ENCODE results near the gene CHST15.

Gene CHST15

GRCh38 chr10:124082555-124082954 is 10.8 kb downstream of the CHST15 start:
- no peak for DNase-seq (ENCODE audit: low read depth, low spot score)

GRCh38 chr10:124081547-124082140 is 11.8 kb downstream of the CHST15 start:
- no peak for DNase-seq (ENCODE audit: low read depth, low spot score)

GRCh38 chr10:124079864-124080263 is 13.5 kb downstream of the CHST15 start:
- no peak for DNase-seq (ENCODE audit: low read depth, low spot score)

GRCh38 chr10:124078714-124079113 is 14.7 kb downstream of the CHST15 start:
- DNase-seq (ENCODE audit: low read depth, low spot score) = no peak

GRCh38 chr10:124078028-124078427 is 15.4 kb downstream of the CHST15 start:
- DNase-seq (ENCODE audit: low read depth, low spot score) = peak; percentile 66

GRCh38 chr10:124077208-124077993 is 16.0 kb downstream of the CHST15 start:
- peak; percentile 54 for DNase-seq (ENCODE audit: low read depth, low spot score)

- peak; percentile 65 for DNase-seq (ENCODE audit: low read depth, low spot score)
Observed at GRCh38 chr10:124076148-124076733, 17.2 kb downstream of the CHST15 start.

- DNase-seq (ENCODE audit: low read depth, low spot score) = peak; percentile 48
Observed at GRCh38 chr10:124075231-124075955, 18.0 kb downstream of the CHST15 start.

- no peak for DNase-seq (ENCODE audit: low read depth, low spot score)
Observed at GRCh38 chr10:124074501-124075109, 18.8 kb downstream of the CHST15 start.

GRCh38 chr10:124073978-124074377 is 19.4 kb downstream of the CHST15 start:
- no peak for DNase-seq (ENCODE audit: low read depth, low spot score)

- no peak for DNase-seq (ENCODE audit: low read depth, low spot score)
Observed at GRCh38 chr10:124072541-124072940, 20.9 kb downstream of the CHST15 start.

GRCh38 chr10:124072106-124072505 is 21.3 kb downstream of the CHST15 start:
- DNase-seq (ENCODE audit: low read depth, low spot score) = no peak

- no peak for DNase-seq (ENCODE audit: low read depth, low spot score)
Observed at GRCh38 chr10:124071141-124071540, 22.3 kb downstream of the CHST15 start.

- no peak for DNase-seq (ENCODE audit: low read depth, low spot score)
Observed at GRCh38 chr10:124070666-124071065, 22.7 kb downstream of the CHST15 start.

- no peak for DNase-seq (ENCODE audit: low read depth, low spot score)
Observed at GRCh38 chr10:124069341-124070264, 23.8 kb downstream of the CHST15 start.

- DNase-seq (ENCODE audit: low read depth, low spot score) = no peak
Observed at GRCh38 chr10:124068929-124069328, 24.5 kb downstream of the CHST15 start.

- no peak for DNase-seq (ENCODE audit: low read depth, low spot score)
Observed at GRCh38 chr10:124067825-124068400, 25.5 kb downstream of the CHST15 start.

GRCh38 chr10:124066781-124067714 is 26.4 kb downstream of the CHST15 start:
- peak; percentile 96 for DNase-seq (ENCODE audit: low read depth, low spot score)

- DNase-seq (ENCODE audit: low read depth, low spot score) = no peak
Observed at GRCh38 chr10:124066126-124066700, 27.2 kb downstream of the CHST15 start.

Measured in ELF-1 (cell line).